Measurements from ENCODE around the gene ZKSCAN2. TPM values are rescaled to one million over a fixed set of nuclear protein-coding genes. Genes with fewer than 3 reads are reported as not detected.

ZKSCAN2 gene
- total and polyA plus RNA-seq, 4 donors = 1.1 to 7.6 (median 3.3) TPM

- Histone ChIP-seq H3K4me1 (ENCODE audit: control insufficient read depth in 5 of 5, insufficient read depth in 5 of 5, low read length in 5 of 5) (peaks cover 0 to 25% (median 8%) of the 10 kb centered on the region in 5 donors), H3K36me3 (ENCODE audit: control insufficient read depth in 4 of 4, insufficient read depth in 4 of 4, low read length in 4 of 4) (peaks cover 0 to 13% (median 8%) of the 10 kb centered on the region in 4 donors), H3K9me3 (ENCODE audit: control insufficient read depth in 4 of 4, insufficient read depth in 3 of 4, low read length in 3 of 4) (no peaks in the 10 kb centered on the region), H3K9ac (ENCODE audit: insufficient read depth in 1 of 2, low read length in 2 of 2) (peak overlapping the region; percentile 66 to 69), H3K4me3 (peak overlapping the region; percentile 67), H3K27ac (ENCODE audit: low read depth in 1 of 2, low read length in 1 of 2) (peak overlapping the region; percentile 100), H3K27me3 (ENCODE audit: control insufficient read depth in 3 of 3, insufficient read depth in 3 of 3, low read length in 2 of 3) (no peaks in the 10 kb centered on the region)
- ATAC-seq (ENCODE audit: insufficient read depth, low FRiP score) = peak; percentile 39
- DNase-seq = peak in 2 of 3 donors; percentile 91 to 92
- WGBS, 2 donors = 2 to 3% methylated on average over 51 to 58 of the region's 58 CpGs
- TF ChIP-seq CTCF (IDR thresholded peaks at IDR 0.05; ENCODE audit: control extremely low read depth, extremely low read depth) = no peak
Observed at GRCh38 chr16:25257956-25258860, 563 bp upstream of the ZKSCAN2 start.

- peaks cover 0 to 21% (median 12%) of the 10 kb centered on the region in 4 donors for H3K36me3 ChIP-seq (ENCODE audit: control insufficient read depth in 4 of 4, insufficient read depth in 4 of 4, low read length in 4 of 4)
- peak overlapping the region; percentile 100 for H3K27ac ChIP-seq (ENCODE audit: low read depth in 1 of 2, low read length in 1 of 2)
- H3K9me3 ChIP-seq (ENCODE audit: control insufficient read depth in 4 of 4, insufficient read depth in 3 of 4, low read length in 3 of 4) = no peaks in the 10 kb centered on the region
- no peaks in the 10 kb centered on the region for H3K27me3 ChIP-seq (ENCODE audit: control insufficient read depth in 3 of 3, insufficient read depth in 3 of 3, low read length in 2 of 3)
- peaks cover 0 to 25% (median 8%) of the 10 kb centered on the region in 5 donors for H3K4me1 ChIP-seq (ENCODE audit: control insufficient read depth in 5 of 5, insufficient read depth in 5 of 5, low read length in 5 of 5)
- ATAC-seq (ENCODE audit: insufficient read depth, low FRiP score) = no peak
- 2 to 3% methylated on average over 24 of the region's 24 CpGs for WGBS, 2 donors
- TF ChIP-seq CTCF (IDR thresholded peaks at IDR 0.05; ENCODE audit: control extremely low read depth, extremely low read depth) = no peak
- peak overlapping the region; percentile 67 for H3K4me3 ChIP-seq
- H3K9ac ChIP-seq (ENCODE audit: insufficient read depth in 1 of 2, low read length in 2 of 2) = peak overlapping the region; percentile 61 to 81
- peak; percentile 19 to 31 (median 30) for DNase-seq
Observed at GRCh38 chr16:25256695-25257469, 763 bp downstream of the ZKSCAN2 start.

GRCh38 chr16:25253322-25253721, 4.3 kb downstream of the ZKSCAN2 start:
- H3K9me3 ChIP-seq (ENCODE audit: control insufficient read depth in 4 of 4, insufficient read depth in 3 of 4, low read length in 3 of 4) = no peaks in the 10 kb centered on the region
- no peak overlapping the region for H3K4me3 ChIP-seq
- no peak overlapping the region for H3K9ac ChIP-seq (ENCODE audit: insufficient read depth in 1 of 2, low read length in 2 of 2)
- no peak for TF ChIP-seq CTCF (IDR thresholded peaks at IDR 0.05; ENCODE audit: control extremely low read depth, extremely low read depth)
- H3K36me3 ChIP-seq (ENCODE audit: control insufficient read depth in 4 of 4, insufficient read depth in 4 of 4, low read length in 4 of 4) = peaks cover 13 to 32% (median 22%) of the 10 kb centered on the region in 4 donors
- DNase-seq (no peak), ATAC-seq (ENCODE audit: insufficient read depth, low FRiP score) (no peak)
- WGBS, 2 donors = 94 to 98% methylated on average over 2 of the region's 2 CpGs
- peaks cover 0 to 20% (median 3%) of the 10 kb centered on the region in 5 donors for H3K4me1 ChIP-seq (ENCODE audit: control insufficient read depth in 5 of 5, insufficient read depth in 5 of 5, low read length in 5 of 5)
- H3K27me3 ChIP-seq (ENCODE audit: control insufficient read depth in 3 of 3, insufficient read depth in 3 of 3, low read length in 2 of 3) = no peaks in the 10 kb centered on the region
- no peak overlapping the region for H3K27ac ChIP-seq (ENCODE audit: low read depth in 1 of 2, low read length in 1 of 2)
